ENCODE results near the gene TOPBP1. TPM values are rescaled to one million over a fixed set of nuclear protein-coding genes. Genes with fewer than 3 reads are reported as not detected.
"Not testable (repeated sequence)": the region's sequence is repeated elsewhere in the genome, so short reads cannot be mapped to it uniquely, and the experiment has no call there.

The TOPBP1 gene
- total and polyA plus RNA-seq, 8 donors, result 5.5 to 78.1 (median 43.0) TPM

- TF ChIP-seq POLR2A (IDR thresholded peaks at IDR 0.05) (no peak), CTCF (IDR thresholded peaks at IDR 0.05) (no peak), POLR2AphosphoS5 (IDR thresholded peaks at IDR 0.05) (no peak), EP300 (IDR thresholded peaks at IDR 0.05) (no peak)
- WGBS, 5 donors, result 79 to 90% (median 86%) methylated on average over 5 to 8 of the region's 8 CpGs
- H3K27ac ChIP-seq, result no peak overlapping the region
- no peak overlapping the region for H3K4me3 ChIP-seq
- DNase-seq, result no peak
- no peaks in the 10 kb centered on the region for H3K4me1 ChIP-seq
- intact Hi-C loops (cut with DNase I; ENCODE audit: low total_unique reads), result no loop called here
- H3K9me3 ChIP-seq, result peaks cover 0 to 5% (median 0%) of the 10 kb centered on the region in 4 donors
- H3K27me3 ChIP-seq, result no peaks in the 10 kb centered on the region
- no peaks in the 10 kb centered on the region for H3K36me3 ChIP-seq
Measured at GRCh38 chr3:133693821-133694220, 32.1 kb upstream of the TOPBP1 start.

GRCh38 chr3:133692759-133693158 lies 31.0 kb upstream of the TOPBP1 start:
- 60 to 90% (median 76%) methylated on average over 1 to 4 of the region's 4 CpGs for WGBS, 5 donors
- no peak for TF ChIP-seq EP300 (IDR thresholded peaks at IDR 0.05)

GRCh38 chr3:133691273-133692107 lies 29.7 kb upstream of the TOPBP1 start:
- Histone ChIP-seq H3K36me3 (no peaks in the 10 kb centered on the region), H3K4me1 (no peaks in the 10 kb centered on the region), H3K27ac (no peak overlapping the region), H3K4me3 (no peak overlapping the region), H3K9me3 (no peaks in the 10 kb centered on the region), H3K27me3 (no peaks in the 10 kb centered on the region)
- TF ChIP-seq POLR2AphosphoS5 (IDR thresholded peaks at IDR 0.05) (no peak), CTCF (IDR thresholded peaks at IDR 0.05) (no peak), POLR2A (IDR thresholded peaks at IDR 0.05) (no peak), EP300 (IDR thresholded peaks at IDR 0.05) (no peak)
- no peak for DNase-seq
- WGBS, 5 donors, result 52 to 73% (median 55%) methylated on average over 6 of the region's 6 CpGs
- intact Hi-C loops (cut with DNase I; ENCODE audit: low total_unique reads), result no loop called here

More at GRCh38 chr3:133692759-133693158, 31.0 kb upstream of the TOPBP1 start:
- Histone ChIP-seq H3K4me3 (no peak overlapping the region), H3K27me3 (no peaks in the 10 kb centered on the region), H3K9me3 (no peaks in the 10 kb centered on the region), H3K4me1 (no peaks in the 10 kb centered on the region), H3K27ac (no peak overlapping the region), H3K36me3 (no peaks in the 10 kb centered on the region)
- intact Hi-C loops (cut with DNase I; ENCODE audit: low total_unique reads), result no loop called here
- DNase-seq, result no peak

- H3K27ac ChIP-seq; intact Hi-C loops (cut with DNase I; ENCODE audit: low total_unique reads): not testable (repeated sequence)
- 89 to 100% (median 97%) methylated on average over 2 of the region's 2 CpGs for WGBS, 5 donors
Measured at GRCh38 chr3:133677993-133678392, 16.3 kb upstream of the TOPBP1 start.

GRCh38 chr3:133676336-133677118 lies 14.8 kb upstream of the TOPBP1 start:
- Histone ChIP-seq H3K9me3 (no peaks in the 10 kb centered on the region), H3K4me3 (no peak overlapping the region), H3K27ac (no peak overlapping the region), H3K36me3 (no peaks in the 10 kb centered on the region), H3K27me3 (peaks cover 0 to 41% (median 21%) of the 10 kb centered on the region in 3 donors), H3K4me1 (peaks cover 6 to 22% (median 7%) of the 10 kb centered on the region in 4 donors)
- 37 to 54% (median 49%) methylated on average over 11 of the region's 11 CpGs for WGBS, 5 donors
- DNase-seq, result no peak
- intact Hi-C loops (cut with DNase I; ENCODE audit: low total_unique reads), result no loop called here
- TF ChIP-seq EP300 (IDR thresholded peaks at IDR 0.05) (no peak), POLR2AphosphoS5 (IDR thresholded peaks at IDR 0.05) (no peak), CTCF (IDR thresholded peaks at IDR 0.05) (no peak), POLR2A (IDR thresholded peaks at IDR 0.05) (no peak)

More at GRCh38 chr3:133677993-133678392, 16.3 kb upstream of the TOPBP1 start:
- H3K9me3 ChIP-seq, H3K36me3 ChIP-seq, DNase-seq, H3K4me3 ChIP-seq: not testable (repeated sequence)
- Histone ChIP-seq H3K27me3 (peaks cover 0 to 37% (median 21%) of the 10 kb centered on the region in 3 donors), H3K4me1 (peaks cover 6 to 22% (median 7%) of the 10 kb centered on the region in 4 donors)
